ENCODE results near the gene FOXF1.

DNA sequence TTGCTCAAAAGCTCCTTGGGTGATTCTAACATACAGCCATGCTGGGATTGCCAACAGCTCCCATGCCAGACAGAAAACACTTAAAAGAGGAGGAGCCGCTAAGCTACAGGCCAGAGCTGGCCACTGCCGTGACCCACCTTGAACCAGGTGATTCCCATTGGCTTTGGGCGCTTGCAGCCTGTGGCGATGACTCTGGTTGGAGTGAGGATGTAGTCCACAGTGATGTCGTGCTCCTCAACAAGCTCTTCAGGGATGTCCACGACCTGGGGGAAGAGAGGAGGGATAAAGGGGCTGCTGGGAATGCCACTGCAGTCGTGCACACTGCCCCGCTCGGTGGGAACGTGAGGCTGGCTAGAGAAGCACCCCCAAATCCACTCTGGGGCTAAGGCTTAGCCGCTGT is 31.2 kb downstream of the FOXF1 start:
- TF ChIP-seq, protein P1, sequence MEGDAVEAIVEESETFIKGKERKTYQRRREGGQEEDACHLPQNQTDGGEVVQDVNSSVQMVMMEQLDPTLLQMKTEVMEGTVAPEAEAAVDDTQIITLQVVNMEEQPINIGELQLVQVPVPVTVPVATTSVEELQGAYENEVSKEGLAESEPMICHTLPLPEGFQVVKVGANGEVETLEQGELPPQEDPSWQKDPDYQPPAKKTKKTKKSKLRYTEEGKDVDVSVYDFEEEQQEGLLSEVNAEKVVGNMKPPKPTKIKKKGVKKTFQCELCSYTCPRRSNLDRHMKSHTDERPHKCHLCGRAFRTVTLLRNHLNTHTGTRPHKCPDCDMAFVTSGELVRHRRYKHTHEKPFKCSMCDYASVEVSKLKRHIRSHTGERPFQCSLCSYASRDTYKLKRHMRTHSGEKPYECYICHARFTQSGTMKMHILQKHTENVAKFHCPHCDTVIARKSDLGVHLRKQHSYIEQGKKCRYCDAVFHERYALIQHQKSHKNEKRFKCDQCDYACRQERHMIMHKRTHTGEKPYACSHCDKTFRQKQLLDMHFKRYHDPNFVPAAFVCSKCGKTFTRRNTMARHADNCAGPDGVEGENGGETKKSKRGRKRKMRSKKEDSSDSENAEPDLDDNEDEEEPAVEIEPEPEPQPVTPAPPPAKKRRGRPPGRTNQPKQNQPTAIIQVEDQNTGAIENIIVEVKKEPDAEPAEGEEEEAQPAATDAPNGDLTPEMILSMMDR (IDR thresholded peaks at IDR 0.05; ENCODE audit: low read length) = no peak
- TF ChIP-seq EZH2 (optimal IDR thresholded peaks at IDR 0.05; ENCODE audit: low read depth, low read length) (no peak), EZH2phosphoT487 (IDR thresholded peaks at IDR 0.05; ENCODE audit: low read length) (no peak)

Measured in MM.1S (cell line).